Islet precursor cell (in vitro differentiated cells): ENCODE measurements around the gene S100A10.

ENCODE experiments used
- DNase-seq: peaks from one replicate; pipeline ENCODE4 v3.0.0-alpha.2; 2018

Gene S100A10, protein sequence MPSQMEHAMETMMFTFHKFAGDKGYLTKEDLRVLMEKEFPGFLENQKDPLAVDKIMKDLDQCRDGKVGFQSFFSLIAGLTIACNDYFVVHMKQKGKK

GRCh38 chr1:151993734-151994496 lies at the start of gene S100A10:
Gene S100A10 (minus strand): TSS chr1:151993859. CDS start chr1:151986230, 7,629 bp downstream.
- DNase-seq: peak; percentile 93

- DNase-seq: no peak
These were observed 48.4 kb upstream of the S100A10 start for GRCh38 chr1:152042030-152042429.

DNA sequence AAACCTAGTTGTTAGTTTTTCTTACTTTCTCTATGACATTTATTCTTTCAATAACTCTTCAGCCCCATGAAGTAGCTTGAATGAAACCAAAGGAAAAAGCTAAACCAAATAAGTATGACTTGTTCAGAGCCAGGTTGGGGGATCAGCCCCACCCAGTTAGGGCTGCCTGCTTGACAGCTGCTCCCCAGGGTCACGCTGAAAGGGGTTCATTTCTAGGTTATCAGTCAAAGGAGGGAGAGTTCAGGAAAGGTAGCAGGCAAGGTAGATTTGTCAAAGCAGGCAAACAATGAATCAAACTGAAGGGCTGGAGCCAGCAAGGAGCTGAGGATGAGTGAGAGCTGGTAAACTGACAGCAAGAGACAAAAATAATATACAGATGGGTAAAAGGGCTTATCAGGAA lies 46.2 kb upstream of the S100A10 start:
- no peak for DNase-seq

DNA sequence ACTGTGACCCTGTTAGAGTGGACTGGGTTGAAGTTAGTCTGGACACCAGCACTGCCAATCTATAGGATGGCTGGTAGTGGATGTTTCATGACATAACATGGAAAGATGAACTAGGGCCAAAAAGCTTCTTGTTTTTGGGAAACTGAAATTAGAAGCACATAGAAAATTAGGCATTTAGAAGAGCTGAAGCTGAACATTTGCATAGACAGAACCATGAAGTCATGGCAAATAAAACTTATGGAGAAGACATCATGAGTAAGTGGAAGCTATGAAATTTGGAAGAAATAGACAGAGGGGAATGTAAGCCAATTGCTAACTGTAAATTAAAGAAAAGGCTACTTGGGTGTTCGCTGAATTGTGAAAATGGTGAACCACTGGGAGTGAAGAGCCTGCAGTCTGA lies 45.8 kb upstream of the S100A10 start:
- no peak for DNase-seq

DNA sequence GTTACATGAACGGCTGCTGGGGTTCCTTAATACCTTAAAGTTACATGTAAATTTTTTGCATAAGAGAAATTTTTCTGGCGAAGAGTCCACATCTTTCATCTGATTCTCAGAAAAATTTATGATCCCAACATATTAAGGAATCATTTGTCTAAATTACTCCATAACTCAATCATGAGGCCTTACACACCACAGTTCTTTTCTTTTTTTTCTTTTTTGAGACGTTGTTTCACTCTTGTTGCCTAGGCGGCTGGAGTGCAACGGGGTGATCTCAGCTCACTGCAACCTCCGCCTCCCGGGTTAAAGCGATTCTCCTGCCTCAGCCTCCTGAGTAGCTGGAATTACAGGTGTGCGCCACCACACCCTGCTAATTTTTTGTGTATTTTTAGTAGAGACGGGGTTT lies 45.2 kb upstream of the S100A10 start:
- DNase-seq: no peak

DNA sequence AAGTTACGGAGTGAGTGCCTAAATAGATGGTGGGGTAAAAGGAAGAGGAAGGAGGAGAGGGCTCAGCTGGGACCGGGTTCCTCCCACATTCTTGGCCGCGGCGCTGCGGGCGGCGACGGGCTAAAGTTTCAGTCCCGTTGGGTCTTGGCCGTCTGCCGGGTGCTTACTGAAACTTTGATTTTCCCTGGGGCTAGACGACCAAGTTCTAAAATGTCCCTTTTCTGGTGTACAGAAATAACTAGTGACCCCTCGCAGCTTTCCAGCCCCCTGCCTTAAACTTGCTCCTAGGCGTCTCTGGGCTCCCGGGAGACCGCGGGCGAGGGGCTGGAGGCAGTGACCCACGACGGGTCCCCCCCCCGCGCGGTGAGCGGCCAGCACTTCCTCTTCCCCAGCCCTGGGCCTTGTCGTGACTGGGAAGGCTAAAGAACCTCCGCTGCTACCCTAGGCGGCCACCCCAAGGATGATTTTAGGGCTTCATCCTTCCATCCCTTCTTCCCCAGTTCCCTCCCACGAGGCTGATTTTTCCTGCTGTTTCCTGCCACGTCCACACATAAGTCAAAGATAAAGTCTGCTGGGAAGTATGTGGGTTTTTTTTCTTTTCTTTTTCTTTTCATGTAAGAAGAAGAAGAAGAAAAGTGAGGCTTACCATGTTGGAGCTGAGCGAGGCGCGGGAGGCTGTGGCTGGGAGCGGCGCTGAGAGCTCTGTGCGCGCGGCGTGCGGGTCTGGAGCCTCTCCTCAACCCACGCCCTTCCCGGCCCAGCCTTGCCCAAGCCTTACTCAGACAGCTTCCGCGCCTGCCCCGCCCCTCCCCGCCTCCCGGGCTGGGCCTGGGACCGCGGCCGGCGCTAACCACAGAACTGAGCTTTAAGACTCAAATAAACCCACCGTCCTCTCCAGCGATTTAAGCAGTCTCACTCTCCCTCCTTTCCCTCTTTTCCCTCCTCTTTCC lies 42.9 kb upstream of the S100A10 start, which contains the start of gene S100A11:
S100A11 (minus strand) TSS at position 738 of the 950 bp plus-strand sequence; CDS start at position 649, 89 bp downstream.
- peak; percentile 95 for DNase-seq

DNA sequence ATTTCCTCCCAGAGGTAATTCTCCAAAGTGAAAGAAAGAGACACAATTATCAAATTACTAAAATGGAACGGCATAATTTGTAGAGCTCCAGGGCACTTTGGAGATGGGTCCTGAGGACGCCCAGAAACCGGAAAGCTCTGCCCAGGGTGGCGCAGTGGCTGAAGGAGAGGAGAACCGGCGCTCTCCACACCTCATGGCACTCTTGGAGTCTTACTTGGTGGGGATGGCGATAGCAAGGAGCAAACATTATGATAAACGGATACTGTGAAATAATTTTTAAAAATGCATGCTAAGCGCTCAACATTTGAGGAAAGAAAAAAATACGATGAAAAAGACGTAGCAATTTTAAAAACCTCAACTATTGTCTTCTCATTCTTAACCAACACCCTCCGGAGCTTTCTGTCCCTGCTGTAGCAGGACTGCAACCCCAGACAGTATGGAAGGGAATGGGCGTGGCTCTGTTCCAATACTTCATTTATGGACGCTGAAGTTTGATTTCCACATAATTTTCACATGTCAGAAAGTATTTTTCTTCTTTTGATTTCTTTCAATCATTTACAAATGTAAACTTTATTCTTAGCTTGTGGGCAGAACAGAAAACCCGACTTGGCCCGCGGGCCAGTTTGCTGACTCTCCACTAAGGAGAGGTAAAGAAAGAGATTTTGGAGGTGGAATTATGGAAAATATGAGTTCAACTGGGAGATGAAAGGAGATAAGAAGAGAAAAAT lies 42.0 kb upstream of the S100A10 start:
- no peak for DNase-seq

DNA sequence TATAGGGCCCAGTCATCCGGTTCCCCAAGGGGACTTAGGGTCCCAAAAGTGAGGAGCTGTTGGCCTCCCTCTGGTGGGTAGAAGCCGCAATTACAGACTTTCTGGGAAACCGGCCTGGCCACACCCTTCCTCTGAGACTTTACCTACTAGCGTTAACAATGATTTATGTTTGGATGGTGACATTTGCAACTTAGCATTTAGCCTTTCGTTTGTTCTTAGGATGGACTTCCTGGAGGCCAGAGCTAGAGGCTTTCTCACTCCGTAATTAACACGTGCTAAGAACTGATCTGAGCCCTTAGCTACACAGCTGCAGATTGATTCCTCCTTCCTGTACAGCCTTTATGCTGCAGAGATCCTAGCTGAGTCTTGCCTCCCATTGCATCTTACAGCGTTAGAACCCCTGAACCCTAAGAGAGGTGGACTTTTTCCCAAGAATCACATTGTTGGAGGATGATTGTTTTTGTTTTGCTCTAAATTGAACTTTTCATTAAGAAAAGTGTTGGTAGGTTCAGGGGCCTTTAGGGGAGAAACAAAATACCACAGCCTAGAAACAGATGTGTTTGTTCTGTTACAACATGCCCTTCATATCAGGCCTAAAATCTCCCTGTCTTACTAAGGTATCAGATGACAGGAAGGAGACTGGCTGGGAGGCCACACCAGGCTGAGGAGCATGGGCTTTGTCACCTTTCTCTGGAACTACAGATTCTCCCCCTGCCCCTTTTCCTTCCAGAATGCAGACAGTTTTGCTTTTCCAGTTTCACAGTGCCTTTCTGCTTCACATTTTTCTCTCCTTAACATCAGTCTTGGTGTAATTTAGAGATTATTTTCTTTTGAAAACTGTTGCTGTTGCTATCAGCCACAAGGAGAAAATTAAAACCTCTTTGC lies 41.2 kb upstream of the S100A10 start:
- peak; percentile 81 for DNase-seq

DNA sequence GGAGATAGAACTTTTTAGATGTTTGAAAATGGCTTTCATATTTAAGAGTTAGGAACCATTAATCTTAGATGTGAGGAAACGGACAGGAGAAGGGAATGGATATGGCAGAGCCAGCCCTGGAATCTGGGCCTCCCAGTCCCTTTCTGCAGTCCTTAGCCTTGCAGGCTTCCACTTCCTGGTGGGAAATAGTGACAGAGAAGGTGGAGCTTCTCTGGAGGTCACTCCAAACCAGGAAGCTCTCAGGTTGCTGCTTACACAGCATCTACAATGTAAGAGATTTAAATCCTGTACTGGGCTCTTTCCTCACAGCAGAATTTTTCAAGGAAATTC lies 40.6 kb upstream of the S100A10 start:
- DNase-seq: no peak

- DNase-seq: no peak
These were observed 36.2 kb upstream of the S100A10 start for GRCh38 chr1:152029929-152030211.

DNA sequence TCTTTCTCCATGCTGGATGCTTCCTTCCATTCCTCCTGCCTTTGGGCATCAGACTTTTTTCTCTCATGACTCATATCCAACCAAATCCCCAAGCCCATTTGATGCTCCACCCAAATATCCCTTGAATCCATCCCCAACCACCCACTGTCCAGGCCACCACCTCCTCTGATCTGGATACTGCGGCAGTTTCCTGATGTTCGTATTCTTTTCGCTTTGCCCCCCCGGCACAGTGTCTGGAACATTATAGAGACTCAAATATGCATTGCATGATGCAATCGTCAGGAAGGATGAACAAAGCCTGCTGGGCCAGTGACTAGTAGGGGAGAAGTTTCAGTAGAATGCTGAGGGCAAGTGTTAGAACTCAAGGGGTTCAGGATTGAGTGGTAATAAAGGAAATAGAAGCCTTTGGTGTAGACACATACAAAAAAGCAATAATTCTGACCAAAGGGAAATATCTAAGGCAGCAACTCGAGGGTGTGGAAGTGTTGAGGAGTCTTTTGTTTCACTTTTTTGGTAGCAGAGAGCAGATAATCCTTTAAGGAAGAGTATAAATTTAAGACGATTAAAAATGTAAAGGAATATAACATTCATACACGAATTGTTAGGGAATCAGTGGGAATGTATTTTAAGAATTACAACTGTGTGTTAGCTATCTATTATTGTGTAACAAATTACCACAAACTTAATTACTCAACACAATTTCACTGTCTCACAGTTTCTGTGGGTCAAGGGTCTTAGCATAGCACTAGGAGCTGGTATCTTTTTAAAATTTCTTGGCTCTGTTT lies 35.7 kb upstream of the S100A10 start:
- peak; percentile 75 for DNase-seq

- DNase-seq: no peak
These were observed 33.2 kb upstream of the S100A10 start for GRCh38 chr1:152026895-152027294.

DNA sequence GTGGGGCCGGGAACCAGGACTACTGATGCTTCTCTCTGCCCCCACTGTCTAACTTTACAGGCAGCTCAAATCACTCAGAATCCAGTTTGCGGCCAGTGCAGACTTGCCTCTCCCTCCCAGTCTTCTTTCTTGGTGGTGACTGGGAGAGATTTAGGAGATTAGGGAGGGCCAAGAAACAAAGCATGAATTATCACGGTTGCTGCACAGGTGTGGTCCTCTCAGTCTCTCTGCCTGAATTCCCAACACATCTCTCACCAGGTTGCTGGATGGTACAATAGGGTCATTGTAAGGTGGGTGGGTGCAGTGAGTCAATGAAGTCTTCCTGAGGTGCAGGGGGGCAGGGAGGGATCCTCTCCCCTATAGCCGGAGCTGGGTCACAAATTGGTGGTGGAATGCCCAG lies 30.6 kb upstream of the S100A10 start:
- DNase-seq: peak; percentile 87

- no peak for DNase-seq
These were observed 29.6 kb upstream of the S100A10 start for GRCh38 chr1:152023221-152023620.

DNA sequence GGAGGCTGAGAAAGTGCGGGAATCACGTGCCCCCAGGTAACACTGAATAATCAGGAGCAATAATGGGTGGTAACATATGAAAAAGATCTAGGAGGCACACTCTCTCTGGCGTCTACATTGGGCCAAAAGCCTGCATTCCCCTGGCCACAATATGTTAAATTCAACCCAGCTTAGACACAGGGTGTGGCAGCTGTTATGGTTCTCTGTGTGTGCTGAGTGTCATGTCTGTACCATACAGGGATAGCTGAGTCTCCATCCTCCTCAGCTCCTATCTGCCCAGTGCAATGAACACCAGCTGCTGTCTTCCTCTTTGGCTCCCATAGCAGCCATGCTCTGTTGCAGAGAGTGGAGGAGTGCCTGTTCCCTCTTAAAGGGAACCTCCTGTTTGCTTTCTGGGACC lies 28.8 kb upstream of the S100A10 start:
- no peak for DNase-seq

- DNase-seq: no peak
These were observed 27.9 kb upstream of the S100A10 start for GRCh38 chr1:152021569-152021968.

DNA sequence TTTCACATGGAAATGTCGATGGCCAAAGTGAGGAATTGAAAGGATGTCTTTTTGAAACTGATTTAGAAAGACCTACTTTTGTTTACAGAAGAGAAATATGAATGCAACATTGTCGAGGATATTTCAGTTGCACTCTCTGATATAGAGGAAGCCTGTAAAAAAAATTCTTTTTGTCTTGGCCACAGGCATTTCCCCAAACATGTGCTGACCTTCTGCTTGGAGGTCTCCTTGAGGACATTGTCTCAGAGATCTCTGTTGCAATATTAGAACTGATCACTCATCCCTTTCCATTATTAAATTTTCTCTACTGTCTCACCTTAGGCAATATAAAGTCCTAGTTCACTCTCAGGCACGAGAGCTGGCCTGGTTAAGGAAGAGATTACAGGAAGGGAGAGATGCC lies 27.2 kb upstream of the S100A10 start:
- DNase-seq: no peak

DNA sequence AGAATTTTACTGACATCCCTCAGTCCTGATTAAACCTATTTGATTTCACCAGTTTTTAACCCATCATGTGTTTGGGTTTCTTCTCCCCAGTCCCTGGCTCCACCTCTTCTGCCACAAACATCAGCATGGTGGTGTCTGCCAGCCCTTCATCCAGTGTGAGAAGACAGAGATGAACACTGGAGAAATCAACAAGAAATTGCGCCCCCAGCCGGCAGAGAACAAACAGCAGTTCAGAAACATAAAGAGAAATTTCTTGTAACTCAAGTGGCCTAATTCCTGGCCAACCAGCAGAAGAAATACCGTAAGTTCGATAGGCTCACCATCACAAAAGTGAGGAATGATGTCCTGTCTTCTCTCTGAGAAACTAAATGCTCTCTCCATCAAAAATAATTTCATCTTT lies 24.9 kb upstream of the S100A10 start:
- DNase-seq: no peak

DNA sequence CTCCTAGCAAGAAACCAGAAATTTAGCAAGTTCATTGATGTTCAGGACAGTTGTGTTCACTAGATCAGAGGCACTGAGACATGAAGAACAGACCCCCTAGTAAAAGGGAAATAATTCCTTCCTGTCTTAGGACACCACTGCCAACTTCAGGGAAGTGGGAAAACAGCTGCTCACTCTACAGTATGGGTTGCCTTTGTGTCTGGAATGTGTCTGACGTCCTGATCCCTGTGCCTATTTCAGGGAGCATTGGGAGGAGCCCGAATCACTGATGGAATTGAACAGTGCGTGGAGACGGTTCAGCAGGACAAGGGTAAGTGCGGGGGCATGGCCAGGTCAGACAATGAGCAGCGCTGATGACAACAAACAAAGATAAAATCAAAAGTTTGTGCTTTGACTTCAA lies 22.1 kb upstream of the S100A10 start:
- DNase-seq: no peak

GRCh38 chr1:152014943-152015342 lies 21.3 kb upstream of the S100A10 start:
- DNase-seq: no peak

- DNase-seq: peak; percentile 85
These were observed 20.1 kb upstream of the S100A10 start for GRCh38 chr1:152013664-152014237.
